AG09319 (cell line): ENCODE measurements around the gene STAT5A.
A peak's percentile ranks its signal among the peaks of the same experiment; 100 is the strongest.
"Not testable (repeated sequence)": the region's sequence is repeated elsewhere in the genome, so short reads cannot be mapped to it uniquely, and the experiment has no call there.

ENCODE experiments used
- DNase-seq: peaks from one replicate; pipeline ENCODE4 v3.0.0-alpha.2; 2010; ENCODE audit warnings: low read depth; ENCODE audit errors: extremely low read depth
- CTCF ChIP-seq: IDR thresholded peaks from 2 replicates; pipeline ENCODE4 v1.5.1; 2011; ENCODE audit warnings: low read depth, mild to moderate bottlenecking, inconsistent platforms, low read length, moderate library complexity

The STAT5A gene

GRCh38 chr17:42255445-42255844 is 32.9 kb upstream of the STAT5A start:
- no peak for DNase-seq
- TF ChIP-seq CTCF: no peak

GRCh38 chr17:42260318-42260717 is 28.0 kb upstream of the STAT5A start:
- TF ChIP-seq CTCF: no peak
- no peak for DNase-seq

GRCh38 chr17:42264366-42264765 is 23.9 kb upstream of the STAT5A start:
- not testable (repeated sequence) for DNase-seq

GRCh38 chr17:42266462-42266861 is 21.8 kb upstream of the STAT5A start:
- TF ChIP-seq CTCF: no peak
- no peak for DNase-seq

GRCh38 chr17:42266918-42267766 is 21.2 kb upstream of the STAT5A start:
- no peak for TF ChIP-seq CTCF
- DNase-seq: peak; percentile 52

- DNase-seq: no peak
- TF ChIP-seq CTCF: no peak
Observed at GRCh38 chr17:42268236-42268635, 20.1 kb upstream of the STAT5A start.

GRCh38 chr17:42270170-42270535 is 18.1 kb upstream of the STAT5A start:
- DNase-seq: no peak
- no peak for TF ChIP-seq CTCF

- no peak for DNase-seq
- no peak for TF ChIP-seq CTCF
Observed at GRCh38 chr17:42270596-42270995, 17.7 kb upstream of the STAT5A start.
